Adrenal gland (tissue), 12 donors: ENCODE measurements around the gene NFATC4. TPM values are rescaled to one million over a fixed set of nuclear protein-coding genes. Genes with fewer than 3 reads are reported as not detected.
"Not testable (repeated sequence)": the region's sequence is repeated elsewhere in the genome, so short reads cannot be mapped to it uniquely, and the experiment has no call there.

ENCODE experiments used
- DNase-seq, 7 donors: peaks; one replicate each; pipeline ENCODE4 v3.0.0-alpha.2; 2019 to 2020
- H3K27ac ChIP-seq, 5 donors: fragments of 200-600 bp; sonication (generic) in 4 of 5; 1 replicate in 3 of 5; 2 replicates in 2 of 5; pipeline versions ENCODE4 v1.5.1 to v1.8.0; 2016 to 2020; ENCODE audit warnings: mild to moderate bottlenecking in 1 of 5
- H3K27me3 ChIP-seq: fragments of 200-600 bp; 2 replicates; pipeline ENCODE4 v1.8.0; 2021
- H3K36me3 ChIP-seq, 2 donors: fragments of 200-600 bp; replicated peaks in 1 of 2; 1 replicate in 1 of 2; 2 replicates in 1 of 2; pipeline versions ENCODE4 v1.5.1 to v1.8.0; 2018 to 2022
- H3K4me1 ChIP-seq, 2 donors: fragments of 200-600 bp; replicated peaks in 1 of 2; 1 replicate in 1 of 2; 2 replicates in 1 of 2; pipeline versions ENCODE4 v1.5.1 to v1.8.0; 2018 to 2021
- H3K4me3 ChIP-seq, 4 donors: fragments of 200-600 bp; sonication (generic) in 3 of 4; one replicate each; pipeline ENCODE4 v1.5.1; 2016 to 2018
- H3K9me3 ChIP-seq, 3 donors: fragments of 200-600 bp; sonication (generic) in 1 of 3; replicated peaks in 1 of 3; 1 replicate in 2 of 3; 2 replicates in 1 of 3; pipeline versions ENCODE4 v1.5.1 to v1.8.0; 2016 to 2021
- CTCF ChIP-seq, 6 experiments: fragments of 450-650 bp in 4 of 6; fragments of 200-600 bp in 2 of 6; sonication (generic) in 1 of 6; IDR thresholded peaks; 1 replicate in 5 of 6; 2 replicates in 1 of 6; pipeline versions ENCODE4 v1.5.1 to v1.8.0; 2016 to 2021; ENCODE audit warnings: antibody characterized with exemption in 6 of 6, mild to moderate bottlenecking in 2 of 6, moderate library complexity in 1 of 6
- POLR2A ChIP-seq, 2 donors: fragments of 450-650 bp; IDR thresholded peaks; one replicate each; pipeline ENCODE4 v1.6.1; 2017; ENCODE audit warnings: antibody characterized with exemption in 2 of 2, mild to moderate bottlenecking in 2 of 2, moderate library complexity in 1 of 2
- WGBS, 4 donors: extraction: QIAGEN DNeasy Blood & Tissue Kit in 2 of 4; methylation state at CpG; one replicate each; pipeline versions ENCODE4 v1.1.5 to v1.1.7; 2013 to 2017; 5-methylcytosine and 5-hydroxymethylcytosine counted together
- intact Hi-C, 2 donors: fragments of 100-400 bp; cut with DNase I; formaldehyde crosslinking; loops; one replicate each; pipeline versions ENCODE4 v1.14.1 to v1.15.0; 2022 to 2023
- polyA plus RNA-seq, 3 donors: library from polyadenylated mRNA; stranded (reverse); fragments of 200-250 nt in 2 of 3; fragments of 350-450 nt in 1 of 3; fragmentation: Illumina TruSeq in 1 of 3; extraction: RNeasy Lipid Tissue Mini Kit (QIAGEN cat#74804) in 1 of 3; gene quantifications; one replicate each; pipeline ENCODE4 v1.2.3, GENCODE V29; 2013 to 2014
- total RNA-seq, 9 donors: library from RNA; depleted of rRNA in 4 of 9; stranded (reverse); fragments of >200 nt in 4 of 9; fragments of 120-200 nt in 1 of 9; fragmentation: NEBNext Ultra II Directional in 1 of 9; extraction: Animal tissue kit (Norgen Biotek cat#: 25700) in 1 of 9; gene quantifications; one replicate each; pipeline versions ENCODE4 v1.1.0 to v1.2.4, GENCODE V29; 2013 to 2023
- donor health status: healthy with polysubstance abuse.
- donor health status: Bipolar disorder and iron deficiency.
- donor health status: DM: yes; HTN: yes; CAD: no.
- donor health status: DM: no; HTN: no; CAD: no.
- donor health status: DM: no; HTN: no; CAD: no.
- donor health status: DM: yes; HTN: yes; CAD: no.

NFATC4 gene
- total and polyA plus RNA-seq, 12 donors: 11.8 to 505 (median 59.8) TPM

- Histone ChIP-seq H3K4me1 (no peaks in the 10 kb centered on the region), H3K36me3 (no peaks in the 10 kb centered on the region), H3K27me3 (no peaks in the 10 kb centered on the region), H3K27ac (no peak overlapping the region), H3K9me3 (no peaks in the 10 kb centered on the region), H3K4me3 (no peak overlapping the region)
- intact Hi-C loops: no loop called here
- DNase-seq: no peak
- no peak for TF ChIP-seq POLR2A (IDR thresholded peaks at IDR 0.05)
- no peak for TF ChIP-seq CTCF (IDR thresholded peaks at IDR 0.05)
- 77 to 84% (median 79%) methylated on average over 5 of the region's 5 CpGs for WGBS, 4 donors
Measured at GRCh38 chr14:24349742-24350141, 18.2 kb upstream of the NFATC4 start.

GRCh38 chr14:24351517-24351916 is 16.5 kb upstream of the NFATC4 start:
- no peak for DNase-seq
- TF ChIP-seq POLR2A (IDR thresholded peaks at IDR 0.05) (no peak), CTCF (IDR thresholded peaks at IDR 0.05) (no peak)

GRCh38 chr14:24353559-24354481 is 14.2 kb upstream of the NFATC4 start:
- intact Hi-C loops: no loop called here
- Histone ChIP-seq H3K9me3 (no peaks in the 10 kb centered on the region), H3K4me3 (no peak overlapping the region), H3K27ac (no peak overlapping the region), H3K4me1 (no peaks in the 10 kb centered on the region), H3K27me3 (no peaks in the 10 kb centered on the region), H3K36me3 (no peaks in the 10 kb centered on the region)
- DNase-seq: no peak
- 63 to 79% (median 74%) methylated on average over 5 of the region's 5 CpGs for WGBS, 4 donors
- TF ChIP-seq POLR2A (IDR thresholded peaks at IDR 0.05): no peak
- TF ChIP-seq CTCF (IDR thresholded peaks at IDR 0.05): no peak

More at GRCh38 chr14:24351517-24351916, 16.5 kb upstream of the NFATC4 start:
- Histone ChIP-seq H3K4me1 (no peaks in the 10 kb centered on the region), H3K36me3 (no peaks in the 10 kb centered on the region), H3K27me3 (no peaks in the 10 kb centered on the region), H3K4me3 (no peak overlapping the region), H3K27ac (no peak overlapping the region), H3K9me3 (no peaks in the 10 kb centered on the region)
- intact Hi-C loops: no loop called here
- whole genome bisulfite sequencing, 4 donors: 24 to 30% (median 27%) methylated on average over 4 of the region's 4 CpGs

GRCh38 chr14:24354482-24354825 is 13.5 kb upstream of the NFATC4 start:
- H3K27ac ChIP-seq, H3K9me3 ChIP-seq, H3K4me3 ChIP-seq, intact Hi-C loops, H3K36me3 ChIP-seq, H3K27me3 ChIP-seq, H3K4me1 ChIP-seq, DNase-seq: not testable (repeated sequence)
- 70 to 82% (median 81%) methylated on average over 3 of the region's 3 CpGs for WGBS, 4 donors

- TF ChIP-seq CTCF (IDR thresholded peaks at IDR 0.05) (no peak), POLR2A (IDR thresholded peaks at IDR 0.05) (no peak)
- no peaks in the 10 kb centered on the region for H3K4me1 ChIP-seq
- H3K27ac ChIP-seq: no peak overlapping the region
- no peaks in the 10 kb centered on the region for H3K36me3 ChIP-seq
- intact Hi-C loops: no loop called here
- no peak for DNase-seq
- no peaks in the 10 kb centered on the region for H3K27me3 ChIP-seq
- no peak overlapping the region for H3K4me3 ChIP-seq
- H3K9me3 ChIP-seq: no peaks in the 10 kb centered on the region
- WGBS, 4 donors: 76 to 85% (median 80%) methylated on average over 7 of the region's 7 CpGs
Measured at GRCh38 chr14:24355009-24355408, 13.0 kb upstream of the NFATC4 start.
